HCT116 (cell line): ENCODE results near the gene TRNP1. TPM values are rescaled to one million over a fixed set of nuclear protein-coding genes. Genes with fewer than 3 reads are reported as not detected.

ENCODE experiments used
- ATAC-seq: fragments of 200-7000 bp; cut with Tn5 transposase; 2 replicates; pipeline ENCODE4 v1.9.1; 2020; ENCODE audit warnings: mild to moderate bottlenecking, moderate library complexity
- BruUV-seq: library from RNA; stranded (reverse); fragments of 400-500 nt; replicated peaks from 2 replicates; lab custom pipeline; 2021; lab: Mats Ljungman, UMichigan
- CTCF ChIA-PET: fragments of 300-600 bp; sonication (Branson Sonifier 250); formaldehyde crosslinking; loops from one replicate; lab custom pipeline; 2021; ENCODE audit warnings: antibody characterized with exemption; lab: Charles Lee
- POLR2A ChIA-PET: fragments of 300-600, 350-600 bp; sonication (Branson Sonifier 250); formaldehyde crosslinking; loops from one replicate; lab custom pipeline; 2021; ENCODE audit warnings: antibody characterized with exemption; lab: Charles Lee
- RAD21 ChIA-PET, 2 experiments: fragments of 300-600 bp; sonication (Branson Sonifier 250); formaldehyde crosslinking; loops; one replicate each; lab custom pipeline; 2023; ENCODE audit warnings: low total read pairs in 2 of 2; ENCODE audit not compliant: uncharacterized antibody in 2 of 2, unreplicated experiment in 2 of 2, low non-redundant PET in 1 of 2; lab: Charles Lee
- DNase-seq: peaks from one replicate; pipeline ENCODE4 v3.0.0-alpha.2; 2010; ENCODE audit warnings: low read depth, low spot score
- H2AFZ ChIP-seq: fragments of 200-600 bp; shearing (Covaris generic), sonication (generic); 2 replicates; pipeline ENCODE4 v1.6.1; 2017; ENCODE audit warnings: low read depth, mixed run types, mixed read lengths, antibody characterized with exemption, low read length; ENCODE audit not compliant: poor library complexity, severe bottlenecking
- H3K27ac ChIP-seq: 2 replicates; pipeline ENCODE4 v1.5.1; 2012; ENCODE audit warnings: low read depth, low read length
- H3K27me3 ChIP-seq: fragments of 200-600 bp; sonication (generic); 2 replicates; pipeline ENCODE4 v1.6.1; 2016; ENCODE audit warnings: mixed run types, low read length, mixed read lengths; ENCODE audit not compliant: insufficient read depth
- H3K36me3 ChIP-seq, 2 experiments: fragments of 200-500 bp in 1 of 2; fragments of 200-600 bp in 1 of 2; sonication (Bioruptor generic) in 1 of 2; sonication (generic) in 1 of 2; 2 replicates each; pipeline versions ENCODE4 v1.5.1 to v1.6.1; 2014 to 2016; ENCODE audit warnings: low read length in 2 of 2, inconsistent platforms in 1 of 2, mixed read lengths in 1 of 2, mixed run types in 1 of 2; ENCODE audit not compliant: insufficient read depth in 2 of 2, control insufficient read depth in 1 of 2
- H3K4me1 ChIP-seq, 2 experiments: fragments of 200-600 bp in 1 of 2; sonication (generic) in 1 of 2; 2 replicates each; pipeline versions ENCODE4 v1.5.1 to v1.6.1; 2012 to 2017; ENCODE audit warnings: low read length in 2 of 2, inconsistent platforms in 1 of 2, mild to moderate bottlenecking in 1 of 2, mixed read lengths in 1 of 2, mixed run types in 1 of 2, moderate library complexity in 1 of 2; ENCODE audit not compliant: insufficient read depth in 2 of 2, control insufficient read depth in 1 of 2
- H3K4me2 ChIP-seq: fragments of 200-600 bp; sonication (generic); 2 replicates; pipeline ENCODE4 v1.6.1; 2017; ENCODE audit warnings: mixed run types, low read length, mixed read lengths
- H3K4me3 ChIP-seq, 2 experiments: fragments of 200-600 bp in 1 of 2; sonication (generic) in 1 of 2; replicated peaks in 1 of 2; 2 replicates each; pipeline ENCODE4 v1.5.1; 2011 to 2016; ENCODE audit warnings: low read length in 2 of 2, control low read depth in 1 of 2, low read depth in 1 of 2, mild to moderate bottlenecking in 1 of 2, mixed read lengths in 1 of 2, mixed run types in 1 of 2
- H3K79me2 ChIP-seq: fragments of 200-600 bp; sonication (generic); 2 replicates; pipeline ENCODE4 v1.6.1; 2017; ENCODE audit warnings: mild to moderate bottlenecking, mixed run types, low read length, moderate library complexity, mixed read lengths; ENCODE audit not compliant: insufficient read depth
- H3K9ac ChIP-seq: fragments of 200-600 bp; sonication (generic); 2 replicates; pipeline ENCODE4 v1.6.1; 2016; ENCODE audit warnings: low read length, mixed read lengths
- H3K9me2 ChIP-seq: fragments of 200-600 bp; sonication (generic), shearing (Covaris generic); 2 replicates; pipeline ENCODE4 v1.6.1; 2017; ENCODE audit warnings: mixed run types, mild to moderate bottlenecking, moderate library complexity; ENCODE audit not compliant: insufficient read depth
- H3K9me3 ChIP-seq, 2 experiments: fragments of 200-500 bp in 1 of 2; fragments of 200-600 bp in 1 of 2; sonication (Bioruptor generic) in 1 of 2; sonication (generic) in 1 of 2; 2 replicates each; pipeline ENCODE4 v1.6.1; 2014 to 2017; ENCODE audit warnings: low read length in 2 of 2, mixed read lengths in 2 of 2, inconsistent platforms in 1 of 2, low read depth in 1 of 2, mild to moderate bottlenecking in 1 of 2, mixed run types in 1 of 2, moderate library complexity in 1 of 2; ENCODE audit not compliant: control insufficient read depth in 1 of 2, insufficient read depth in 1 of 2
- H4K20me1 ChIP-seq: fragments of 200-600 bp; sonication (generic), shearing (Covaris generic); 2 replicates; pipeline ENCODE4 v1.6.1; 2017; ENCODE audit warnings: mixed run types, mild to moderate bottlenecking, moderate library complexity; ENCODE audit not compliant: insufficient read depth
- CBX3 ChIP-seq: IDR thresholded peaks from 2 replicates; pipeline ENCODE4 v1.6.1; 2012; ENCODE audit warnings: low read depth
- EGR1 ChIP-seq: IDR thresholded peaks from 2 replicates; pipeline ENCODE4 v1.6.1; 2012; ENCODE audit warnings: low read depth
- ELF1 ChIP-seq: IDR thresholded peaks from 2 replicates; pipeline ENCODE4 v1.6.1; 2012; ENCODE audit warnings: low read depth, borderline replicate concordance
- EZH2 ChIP-seq: fragments of 200-600 bp; sonication (generic); IDR thresholded peaks from 2 replicates; pipeline ENCODE4 v1.6.1; 2017; ENCODE audit warnings: antibody characterized with exemption, mixed run types
- EZH2phosphoT487 ChIP-seq: fragments of 200-600 bp; IDR thresholded peaks from 2 replicates; pipeline ENCODE4 v1.6.1; 2018; ENCODE audit warnings: antibody characterized with exemption, borderline replicate concordance
- POLR2AphosphoS5 ChIP-seq: IDR thresholded peaks from 2 replicates; pipeline ENCODE4 v1.6.1; 2011; ENCODE audit warnings: mild to moderate bottlenecking, low read depth, low read length, moderate library complexity
- SP1 ChIP-seq: IDR thresholded peaks from 2 replicates; pipeline ENCODE4 v1.6.1; 2012; ENCODE audit warnings: low read depth
- YY1 ChIP-seq: IDR thresholded peaks from 2 replicates; pipeline ENCODE4 v1.6.1; 2011; ENCODE audit warnings: low read length, low read depth, moderate library complexity, mild to moderate bottlenecking; ENCODE audit not compliant: insufficient replicate concordance; ENCODE audit errors: extremely low read depth
- ZNF274 ChIP-seq: fragments of 200-500 bp; sonication (Bioruptor generic); IDR thresholded peaks from 2 replicates; pipeline ENCODE4 v1.6.1; 2014; ENCODE audit warnings: mild to moderate bottlenecking, low read depth, low read length, inconsistent platforms
- intact Hi-C: fragments of 100-400 bp; cut with micrococcal nuclease; formaldehyde crosslinking; loops from 2 replicates; pipeline ENCODE4 v1.10.0; 2022
- total RNA-seq: library from RNA; stranded (reverse); gene quantifications from one replicate; pipeline ENCODE4 v1.2.1, GENCODE V29; 2021; ENCODE audit not compliant: unreplicated experiment
- TF ChIP-seq, protein P1 (sequence below): IDR thresholded peaks from 2 replicates; pipeline ENCODE4 v1.6.1; 2012
- TF ChIP-seq, protein P2 (sequence below): IDR thresholded peaks from 2 replicates; pipeline ENCODE4 v1.6.1; 2011; ENCODE audit warnings: mild to moderate bottlenecking, low read length, moderate library complexity; ENCODE audit not compliant: insufficient replicate concordance; ENCODE audit errors: extremely low read depth
- TF ChIP-seq, protein P3 (sequence below), 3 experiments: fragments of 200-600 bp in 1 of 3; sonication (generic) in 1 of 3; IDR thresholded peaks in 2 of 3; conservative IDR thresholded peaks in 1 of 3; 2 replicates each; pipeline ENCODE4 v1.5.1; 2012 to 2017; ENCODE audit warnings: low read depth in 2 of 3, low read length in 2 of 3, antibody characterized with exemption in 1 of 3, borderline replicate concordance in 1 of 3, control low read depth in 1 of 3, mild to moderate bottlenecking in 1 of 3, mixed read lengths in 1 of 3, mixed run types in 1 of 3, moderate library complexity in 1 of 3; ENCODE audit not compliant: insufficient read depth in 1 of 3

TRNP1 gene
- total RNA-seq, 1 experiment from 2014 or later, result 76.9 TPM

DNA sequence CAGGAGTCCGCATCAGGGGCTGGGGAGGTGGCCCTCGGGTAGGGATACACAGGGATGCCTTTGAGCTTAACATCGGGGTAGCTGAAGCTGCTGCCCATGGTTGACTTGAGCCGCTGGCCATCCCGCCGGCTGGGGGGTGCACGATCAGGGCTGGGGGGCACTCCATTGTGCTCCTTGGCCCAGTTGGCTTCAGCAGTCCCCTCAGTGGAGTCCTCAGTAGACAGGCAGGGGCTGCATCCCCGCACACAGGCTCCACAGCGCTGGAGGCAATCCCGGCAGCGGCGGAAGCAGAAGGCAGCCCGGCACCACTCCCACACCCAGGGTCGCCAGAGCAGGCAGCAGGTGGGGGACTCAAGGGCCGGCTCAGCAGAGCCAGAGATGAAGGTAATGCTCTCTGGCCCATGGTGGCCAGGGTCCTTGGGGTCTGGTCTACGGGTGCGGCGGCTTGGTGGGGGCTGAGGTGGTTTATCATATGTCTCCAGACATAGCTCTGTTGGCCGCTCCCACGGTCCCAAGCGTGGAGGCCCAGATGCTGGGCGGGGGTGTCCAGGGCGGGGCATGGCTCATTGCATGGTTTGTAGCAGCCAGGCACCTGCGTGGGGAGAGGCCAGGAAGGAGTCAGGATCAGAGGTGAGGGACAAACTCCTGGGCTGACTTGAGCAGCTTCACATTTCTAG, 41.5 kb upstream of the TRNP1 start:
- ChIA-PET RAD21 (no interaction called here), POLR2A (no interaction called here), CTCF (no interaction called here)
- Histone ChIP-seq H3K4me2 (no peak overlapping the region), H3K9me2 (no peaks in the 10 kb centered on the region), H3K36me3 (peaks cover 5 to 21% of the 10 kb centered on the region in 2 experiments; a peak in 2 of 4 replicates), H3K4me1 (peaks cover 9 to 20% of the 10 kb centered on the region in 2 experiments), H3K27ac (no peak overlapping the region), H3K9me3 (no peaks in the 10 kb centered on the region), H3K4me3 (no peak overlapping the region), H3K27me3 (no peaks in the 10 kb centered on the region), H4K20me1 (no peaks in the 10 kb centered on the region), H3K79me2 (peaks cover 1% of the 10 kb centered on the region; the same call in 1 of the 2 replicates), H3K9ac (no peak overlapping the region), H2AFZ (no peak overlapping the region)
- BruUV-seq, result no TSS peak
- intact Hi-C loops, result no loop called here
- no peak for DNase-seq
- no peak for TF ChIP-seq SP1
- TF ChIP-seq, protein P1, sequence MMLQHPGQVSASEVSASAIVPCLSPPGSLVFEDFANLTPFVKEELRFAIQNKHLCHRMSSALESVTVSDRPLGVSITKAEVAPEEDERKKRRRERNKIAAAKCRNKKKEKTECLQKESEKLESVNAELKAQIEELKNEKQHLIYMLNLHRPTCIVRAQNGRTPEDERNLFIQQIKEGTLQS, result no peak
- TF ChIP-seq ZNF274, result no peak
- TF ChIP-seq EZH2phosphoT487, result no peak
- no peak for TF ChIP-seq EGR1
- no peak for TF ChIP-seq ELF1
- TF ChIP-seq CBX3, result no peak
- TF ChIP-seq, protein P2, sequence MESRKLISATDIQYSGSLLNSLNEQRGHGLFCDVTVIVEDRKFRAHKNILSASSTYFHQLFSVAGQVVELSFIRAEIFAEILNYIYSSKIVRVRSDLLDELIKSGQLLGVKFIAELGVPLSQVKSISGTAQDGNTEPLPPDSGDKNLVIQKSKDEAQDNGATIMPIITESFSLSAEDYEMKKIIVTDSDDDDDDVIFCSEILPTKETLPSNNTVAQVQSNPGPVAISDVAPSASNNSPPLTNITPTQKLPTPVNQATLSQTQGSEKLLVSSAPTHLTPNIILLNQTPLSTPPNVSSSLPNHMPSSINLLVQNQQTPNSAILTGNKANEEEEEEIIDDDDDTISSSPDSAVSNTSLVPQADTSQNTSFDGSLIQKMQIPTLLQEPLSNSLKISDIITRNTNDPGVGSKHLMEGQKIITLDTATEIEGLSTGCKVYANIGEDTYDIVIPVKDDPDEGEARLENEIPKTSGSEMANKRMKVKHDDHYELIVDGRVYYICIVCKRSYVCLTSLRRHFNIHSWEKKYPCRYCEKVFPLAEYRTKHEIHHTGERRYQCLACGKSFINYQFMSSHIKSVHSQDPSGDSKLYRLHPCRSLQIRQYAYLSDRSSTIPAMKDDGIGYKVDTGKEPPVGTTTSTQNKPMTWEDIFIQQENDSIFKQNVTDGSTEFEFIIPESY, result no peak
- no peak for TF ChIP-seq YY1
- TF ChIP-seq, protein P3, sequence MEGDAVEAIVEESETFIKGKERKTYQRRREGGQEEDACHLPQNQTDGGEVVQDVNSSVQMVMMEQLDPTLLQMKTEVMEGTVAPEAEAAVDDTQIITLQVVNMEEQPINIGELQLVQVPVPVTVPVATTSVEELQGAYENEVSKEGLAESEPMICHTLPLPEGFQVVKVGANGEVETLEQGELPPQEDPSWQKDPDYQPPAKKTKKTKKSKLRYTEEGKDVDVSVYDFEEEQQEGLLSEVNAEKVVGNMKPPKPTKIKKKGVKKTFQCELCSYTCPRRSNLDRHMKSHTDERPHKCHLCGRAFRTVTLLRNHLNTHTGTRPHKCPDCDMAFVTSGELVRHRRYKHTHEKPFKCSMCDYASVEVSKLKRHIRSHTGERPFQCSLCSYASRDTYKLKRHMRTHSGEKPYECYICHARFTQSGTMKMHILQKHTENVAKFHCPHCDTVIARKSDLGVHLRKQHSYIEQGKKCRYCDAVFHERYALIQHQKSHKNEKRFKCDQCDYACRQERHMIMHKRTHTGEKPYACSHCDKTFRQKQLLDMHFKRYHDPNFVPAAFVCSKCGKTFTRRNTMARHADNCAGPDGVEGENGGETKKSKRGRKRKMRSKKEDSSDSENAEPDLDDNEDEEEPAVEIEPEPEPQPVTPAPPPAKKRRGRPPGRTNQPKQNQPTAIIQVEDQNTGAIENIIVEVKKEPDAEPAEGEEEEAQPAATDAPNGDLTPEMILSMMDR (IDR thresholded peaks at IDR 0.05 in 2 of 3, conservative IDR thresholded peaks at IDR 0.05 in 1 of 3; ENCODE audit: borderline replicate concordance in 1 of 3, insufficient read depth in 1 of 3, low read depth in 2 of 3, low read length in 2 of 3), result no peak
- no peak for TF ChIP-seq POLR2AphosphoS5
- TF ChIP-seq EZH2, result no peak
- no peak for ATAC-seq
